LNCAP (cell line): Measurements from ENCODE around the gene IQCK.

Source experiments
- CTCF ChIP-seq: fragments of 450-650 bp; IDR thresholded peaks from 2 replicates; pipeline ENCODE4 v1.5.1; 2017; ENCODE audit warnings: mild to moderate bottlenecking

IQCK gene

GRCh38 chr16:19783363-19784182 is 65.5 kb downstream of the IQCK start:
- no peak for TF ChIP-seq CTCF

- TF ChIP-seq CTCF: no peak
Measured at GRCh38 chr16:19784183-19784736, 66.2 kb downstream of the IQCK start.

- TF ChIP-seq CTCF: no peak
Measured at GRCh38 chr16:19785081-19785480, 67.0 kb downstream of the IQCK start.

- TF ChIP-seq CTCF: no peak
Measured at GRCh38 chr16:19785512-19786130, 67.5 kb downstream of the IQCK start.

- no peak for TF ChIP-seq CTCF
Measured at GRCh38 chr16:19802612-19803011, 84.5 kb downstream of the IQCK start.

- no peak for TF ChIP-seq CTCF
Measured at GRCh38 chr16:19804538-19805323, 86.7 kb downstream of the IQCK start.

GRCh38 chr16:19805459-19806162 is 87.5 kb downstream of the IQCK start:
- TF ChIP-seq CTCF: no peak
